Epithelial cell of prostate (primary cell): ENCODE measurements around the gene BPIFB3.
"Not testable (repeated sequence)": the region's sequence is repeated elsewhere in the genome, so short reads cannot be mapped to it uniquely, and the experiment has no call there.

ENCODE experiments used
- DNase-seq: peaks from one replicate; pipeline ENCODE4 v3.0.0-alpha.2; 2011; ENCODE audit warnings: low read depth, low spot score
- H3K27ac ChIP-seq: fragments of 450-650 bp; 2 replicates; pipeline ENCODE4 v1.5.1; 2017; ENCODE audit warnings: mild to moderate bottlenecking

BPIFB3 gene

DNA sequence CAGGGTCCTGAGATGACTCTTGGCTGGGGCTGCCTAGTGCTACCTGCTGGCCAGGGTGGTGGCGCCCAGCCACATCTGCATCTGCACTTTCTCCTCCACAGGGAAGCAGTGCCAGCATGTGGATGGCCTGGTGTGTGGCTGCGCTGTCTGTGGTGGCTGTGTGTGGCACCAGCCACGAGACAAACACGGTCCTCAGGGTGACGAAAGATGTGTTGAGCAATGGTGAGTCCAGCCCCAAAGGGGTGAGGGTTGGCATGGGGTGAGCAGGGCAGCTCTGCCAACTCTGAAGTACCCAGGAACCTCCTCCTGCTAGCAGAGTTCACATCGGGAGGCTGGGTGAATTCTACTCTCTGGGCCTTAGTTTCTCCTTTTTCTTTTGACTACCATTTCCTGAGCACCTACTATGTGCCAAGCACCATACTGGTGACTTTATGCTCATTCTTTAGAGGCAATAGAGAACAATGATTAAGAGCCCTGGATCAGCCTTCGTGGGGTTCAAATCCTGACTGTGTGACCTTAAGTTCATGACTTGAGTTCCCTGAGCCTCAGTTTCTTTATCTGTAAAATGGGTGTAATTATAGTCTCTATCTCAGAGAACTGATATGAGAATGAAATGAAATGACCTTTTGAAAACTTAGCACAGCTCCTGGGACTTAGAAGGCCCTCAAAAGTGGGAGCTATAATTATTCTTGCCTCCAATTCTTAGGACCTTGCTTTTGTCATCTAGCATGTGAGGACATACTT is 27.9 kb downstream of the BPIFB3 start:
- no peak for DNase-seq
- no peak overlapping the region for H3K27ac ChIP-seq

DNA sequence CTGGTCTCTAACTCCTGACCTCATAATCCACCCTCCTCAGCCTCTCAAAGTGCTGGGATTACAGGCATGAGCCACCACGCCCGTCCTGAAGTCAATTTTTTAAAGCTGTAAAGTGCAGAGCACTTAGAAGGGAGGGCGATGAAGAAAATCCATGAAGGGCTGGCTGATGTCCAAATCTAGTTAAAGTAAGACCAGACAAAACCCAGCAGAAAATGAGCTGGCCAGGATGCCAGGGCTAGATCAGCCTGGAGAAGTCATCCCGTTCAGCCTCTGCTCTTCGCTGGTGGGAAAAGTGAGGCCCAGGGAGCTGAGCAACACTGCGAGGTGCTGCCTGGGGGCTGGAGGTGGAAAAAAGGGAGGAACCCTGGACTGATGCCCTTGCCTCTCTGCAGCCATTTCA is 28.8 kb downstream of the BPIFB3 start:
- no peak for DNase-seq
- H3K27ac ChIP-seq = no peak overlapping the region

DNA sequence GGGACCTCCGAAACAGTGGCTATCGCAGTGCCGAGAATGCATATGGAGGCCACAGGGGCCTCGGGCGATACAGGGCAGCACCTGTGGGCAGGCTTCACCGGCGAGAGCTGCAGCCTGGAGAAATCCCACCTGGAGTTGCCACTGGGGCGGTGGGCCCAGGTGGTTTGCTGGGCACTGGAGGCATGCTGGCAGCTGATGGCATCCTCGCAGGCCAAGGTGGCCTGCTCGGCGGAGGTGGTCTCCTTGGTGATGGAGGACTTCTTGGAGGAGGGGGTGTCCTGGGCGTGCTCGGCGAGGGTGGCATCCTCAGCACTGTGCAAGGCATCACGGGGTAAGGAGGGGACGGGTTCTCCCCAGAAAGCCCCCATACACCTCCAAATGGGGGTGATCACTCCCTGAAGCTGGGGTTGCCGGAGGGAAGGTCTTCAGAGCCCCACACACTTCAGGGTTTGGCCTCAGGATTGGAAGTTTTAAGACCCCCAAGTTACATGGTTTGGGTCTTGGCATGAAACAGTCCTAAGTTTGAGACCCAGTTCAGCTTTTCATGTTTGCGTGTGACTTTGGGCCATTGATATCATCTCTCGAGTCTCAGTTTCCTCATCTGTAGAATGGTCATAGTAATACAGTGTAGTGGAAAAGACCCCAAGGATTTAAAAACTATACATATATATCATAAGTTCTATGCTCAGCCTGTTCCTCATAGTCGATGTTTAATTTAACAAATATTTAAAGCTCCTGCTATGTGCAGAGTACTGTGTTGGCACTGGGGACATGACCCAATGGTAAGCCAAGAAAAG is 30.0 kb downstream of the BPIFB3 start:
- no peak for DNase-seq
- no peak overlapping the region for H3K27ac ChIP-seq

DNA sequence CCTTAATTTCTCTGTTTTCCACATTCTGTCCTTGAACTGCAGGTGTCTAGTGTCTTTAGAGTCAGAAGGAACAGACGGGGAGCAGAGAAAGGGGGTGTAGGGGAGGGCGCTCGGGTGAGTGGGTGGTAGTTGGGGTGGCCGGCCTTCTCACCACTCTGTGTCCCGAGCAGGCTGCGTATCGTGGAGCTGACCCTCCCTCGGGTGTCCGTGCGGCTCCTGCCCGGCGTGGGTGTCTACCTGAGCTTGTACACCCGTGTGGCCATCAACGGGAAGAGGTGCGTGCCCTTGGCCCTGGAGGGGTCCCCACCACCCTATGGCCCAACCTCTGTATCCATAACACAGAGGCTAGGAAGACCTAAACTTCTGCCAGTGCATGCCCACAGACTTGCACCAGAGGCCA is 31.0 kb downstream of the BPIFB3 start:
- no peak overlapping the region for H3K27ac ChIP-seq
- DNase-seq = no peak

GRCh38 chr20:33086052-33086722 is 32.5 kb downstream of the BPIFB3 start:
- no peak for DNase-seq

DNA sequence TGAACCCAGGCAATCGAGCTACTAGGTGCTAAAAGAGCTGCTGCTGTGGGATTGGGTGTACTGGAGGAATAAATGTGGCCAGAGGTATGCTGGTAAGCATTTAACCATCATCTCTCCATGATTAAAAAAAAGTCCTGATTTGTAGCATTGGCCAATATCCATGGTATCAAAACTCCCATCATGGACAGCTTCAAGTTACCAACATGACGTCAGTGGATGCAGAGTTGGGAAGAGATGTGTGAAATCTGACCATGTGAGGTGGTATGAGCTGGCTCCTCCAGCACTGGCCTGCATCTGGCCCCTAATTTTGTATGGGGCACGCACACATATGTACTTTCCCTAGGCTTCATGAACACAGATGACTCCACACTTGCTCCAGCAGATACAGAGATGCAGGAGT is 37.4 kb downstream of the BPIFB3 start:
- no peak overlapping the region for H3K27ac ChIP-seq
- no peak for DNase-seq

More at GRCh38 chr20:33086052-33086722, 32.5 kb downstream of the BPIFB3 start:
- H3K27ac ChIP-seq = no peak overlapping the region

DNA sequence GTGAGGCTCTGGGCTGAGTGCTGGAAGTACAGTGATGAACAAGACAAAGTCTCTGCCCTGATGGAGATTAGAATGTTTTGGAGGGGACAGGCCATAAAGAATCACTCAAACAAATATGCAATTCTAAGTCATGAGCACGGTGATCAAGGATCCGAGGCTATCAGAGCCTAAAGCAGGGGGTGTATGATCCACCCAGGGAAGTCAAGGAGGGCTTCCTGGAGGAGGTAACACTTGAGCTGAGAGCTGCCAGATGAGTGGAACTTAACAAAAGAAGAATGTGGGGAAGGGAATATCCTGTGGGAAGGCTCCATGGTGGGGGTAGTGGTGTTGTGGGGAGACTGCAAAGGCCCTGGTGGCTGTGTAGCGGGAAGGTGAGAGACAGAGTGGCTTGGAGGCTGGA is 38.0 kb downstream of the BPIFB3 start:
- DNase-seq = no peak
- H3K27ac ChIP-seq = no peak overlapping the region

- no peak overlapping the region for H3K27ac ChIP-seq
- DNase-seq = no peak
Measured at GRCh38 chr20:33092361-33092760, 38.7 kb downstream of the BPIFB3 start.

- DNase-seq = no peak
- H3K27ac ChIP-seq = no peak overlapping the region
Measured at GRCh38 chr20:33093074-33093473, 39.4 kb downstream of the BPIFB3 start.

DNA sequence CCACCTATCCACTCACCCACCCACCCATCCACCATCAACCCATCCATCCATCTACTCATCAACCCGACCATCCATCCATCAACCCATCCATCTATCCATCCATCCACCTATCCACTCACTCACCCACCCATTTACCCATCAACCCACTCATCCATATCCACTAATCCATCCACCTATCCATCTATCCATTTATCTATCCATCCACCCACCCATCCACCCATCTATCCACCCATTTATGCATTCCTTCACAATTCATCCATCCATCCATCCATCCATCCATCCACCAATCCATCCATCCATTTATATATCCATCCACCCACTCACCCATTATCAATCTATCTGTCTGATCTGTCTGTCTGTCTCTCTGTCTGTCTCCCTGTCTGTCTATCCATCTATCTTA is 39.9 kb downstream of the BPIFB3 start:
- no peak overlapping the region for H3K27ac ChIP-seq
- no peak for DNase-seq

GRCh38 chr20:33095249-33095648 is 41.5 kb downstream of the BPIFB3 start:
- H3K27ac ChIP-seq = no peak overlapping the region
- DNase-seq = no peak

- not testable (repeated sequence) for H3K27ac ChIP-seq, DNase-seq
Measured at GRCh38 chr20:33095902-33096584, 42.3 kb downstream of the BPIFB3 start.

DNA sequence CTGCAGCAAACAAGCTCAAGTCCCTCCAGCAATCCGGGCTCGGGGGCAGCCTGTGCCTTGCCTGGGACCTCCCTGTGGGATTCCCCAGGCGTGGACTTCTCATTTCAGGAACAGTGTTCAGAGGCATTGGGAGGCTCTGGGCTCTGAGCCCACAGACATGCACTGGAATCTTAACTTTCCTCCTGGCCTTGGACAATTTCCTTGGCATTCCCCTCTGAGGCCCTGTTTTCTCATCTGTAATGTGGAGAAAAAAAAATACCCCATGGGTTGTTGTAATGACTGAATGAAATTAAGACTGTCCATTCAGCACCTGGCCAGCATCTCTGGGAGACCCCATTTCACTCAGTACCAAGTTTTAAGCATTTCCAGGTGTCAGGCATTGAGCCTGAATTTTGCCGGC is 43.3 kb downstream of the BPIFB3 start:
- DNase-seq = no peak
- H3K27ac ChIP-seq = no peak overlapping the region

DNA sequence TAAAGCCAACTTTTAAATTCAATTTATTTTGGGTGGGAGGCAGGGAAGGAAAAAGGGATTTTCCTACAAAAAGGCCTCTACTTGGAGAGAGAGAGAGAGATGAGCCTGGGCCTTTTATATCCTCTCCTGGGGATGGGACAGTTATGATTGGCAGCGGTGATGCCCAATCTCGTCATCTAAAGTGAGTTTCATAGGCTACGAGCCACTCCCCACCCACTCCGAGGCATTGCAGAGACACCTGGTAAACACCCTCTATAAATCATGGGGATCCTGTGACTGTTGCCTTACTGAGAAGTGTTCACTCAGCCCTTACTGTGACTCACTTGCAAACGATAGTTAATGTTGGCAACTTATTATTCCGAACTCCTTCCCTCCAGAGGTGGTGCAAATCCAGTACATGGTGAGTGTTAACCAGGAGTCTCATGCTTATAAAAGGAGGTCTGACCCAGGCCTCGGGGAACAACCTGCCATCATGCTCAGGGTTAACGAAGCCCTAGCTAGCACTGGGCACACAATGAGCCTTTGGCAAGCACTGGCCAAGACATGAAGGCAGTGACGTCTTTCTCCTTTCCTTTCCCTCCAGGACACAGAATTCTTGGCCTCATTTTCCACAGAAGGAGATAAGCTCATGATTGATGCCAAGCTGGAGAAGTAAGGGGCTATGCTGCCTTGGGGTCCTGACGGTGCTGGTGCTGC is 46.3 kb downstream of the BPIFB3 start:
- no peak overlapping the region for H3K27ac ChIP-seq
- DNase-seq = peak; percentile 44

- no peak for DNase-seq
- no peak overlapping the region for H3K27ac ChIP-seq
Measured at GRCh38 chr20:33103556-33103955, 49.9 kb downstream of the BPIFB3 start.

GRCh38 chr20:33104336-33104735 is 50.6 kb downstream of the BPIFB3 start:
- no peak for DNase-seq
- no peak overlapping the region for H3K27ac ChIP-seq

DNA sequence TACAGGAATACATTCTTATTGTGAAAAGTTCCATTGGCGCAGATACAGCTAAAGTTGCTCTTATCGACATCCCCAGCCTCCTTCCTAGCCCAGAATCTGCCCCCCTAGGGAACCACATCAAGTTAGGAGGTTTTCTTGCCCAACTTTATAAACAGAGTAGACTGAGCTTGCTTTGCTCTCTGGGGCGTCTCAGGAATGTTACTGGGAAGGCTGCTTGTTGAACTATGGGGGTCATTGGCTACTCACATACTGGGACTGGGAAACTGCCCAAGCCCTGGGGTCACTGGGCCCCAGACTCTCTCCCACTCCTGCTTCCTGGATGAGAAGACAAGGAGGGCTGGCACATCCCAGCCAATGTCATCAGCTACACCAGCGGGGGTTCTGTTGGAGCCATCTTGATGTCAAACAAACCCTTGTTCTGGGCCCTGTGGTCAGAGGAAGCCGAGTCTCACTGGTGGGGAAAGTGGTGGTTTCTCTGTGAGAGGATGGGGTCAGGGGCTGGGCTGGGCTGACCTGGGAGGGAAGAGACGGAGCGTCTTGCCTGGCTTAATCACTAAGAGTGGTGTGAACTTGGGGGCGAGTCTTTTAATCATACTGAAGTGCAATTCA is 51.7 kb downstream of the BPIFB3 start:
- H3K27ac ChIP-seq = no peak overlapping the region
- no peak for DNase-seq

GRCh38 chr20:33106058-33106620 is 52.4 kb downstream of the BPIFB3 start:
- DNase-seq = not testable (repeated sequence)

GRCh38 chr20:33108661-33109060 is 55.0 kb downstream of the BPIFB3 start:
- DNase-seq = no peak
- H3K27ac ChIP-seq = no peak overlapping the region

More at GRCh38 chr20:33106058-33106620, 52.4 kb downstream of the BPIFB3 start:
- not testable (repeated sequence) for H3K27ac ChIP-seq
